GM12865 (cell line): Measurements from ENCODE around the gene TMX1.

ENCODE experiments used
- DNase-seq: peaks from one replicate; pipeline ENCODE4 v3.0.0; 2010; ENCODE audit warnings: low read depth
- H3K4me3 ChIP-seq: 2 replicates; pipeline ENCODE4 v1.5.1; 2011; ENCODE audit warnings: mild to moderate bottlenecking, low read depth, low read length, control low read depth
- CTCF ChIP-seq: IDR thresholded peaks from 2 replicates; pipeline ENCODE4 v1.5.1; 2011; ENCODE audit warnings: low read length, control low read depth, low read depth, inconsistent platforms; ENCODE audit not compliant: insufficient read depth; ENCODE audit errors: missing control alignments

The TMX1 gene, protein sequence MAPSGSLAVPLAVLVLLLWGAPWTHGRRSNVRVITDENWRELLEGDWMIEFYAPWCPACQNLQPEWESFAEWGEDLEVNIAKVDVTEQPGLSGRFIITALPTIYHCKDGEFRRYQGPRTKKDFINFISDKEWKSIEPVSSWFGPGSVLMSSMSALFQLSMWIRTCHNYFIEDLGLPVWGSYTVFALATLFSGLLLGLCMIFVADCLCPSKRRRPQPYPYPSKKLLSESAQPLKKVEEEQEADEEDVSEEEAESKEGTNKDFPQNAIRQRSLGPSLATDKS

GRCh38 chr14:51239813-51240803 lies at the start of gene TMX1:
Gene TMX1 (plus strand): TSS chr14:51240247. CDS start chr14:51240293, 46 bp downstream.
- H3K4me3 ChIP-seq = peak within 1 kb of the TSS; percentile 86
- TF ChIP-seq CTCF = peak; percentile 0
- DNase-seq = peak; percentile 98

GRCh38 chr14:51201890-51202289 lies 38.2 kb upstream of the TMX1 start:
- H3K4me3 ChIP-seq = no peak overlapping the region
- no peak for TF ChIP-seq CTCF
- DNase-seq = peak; percentile 60

DNA sequence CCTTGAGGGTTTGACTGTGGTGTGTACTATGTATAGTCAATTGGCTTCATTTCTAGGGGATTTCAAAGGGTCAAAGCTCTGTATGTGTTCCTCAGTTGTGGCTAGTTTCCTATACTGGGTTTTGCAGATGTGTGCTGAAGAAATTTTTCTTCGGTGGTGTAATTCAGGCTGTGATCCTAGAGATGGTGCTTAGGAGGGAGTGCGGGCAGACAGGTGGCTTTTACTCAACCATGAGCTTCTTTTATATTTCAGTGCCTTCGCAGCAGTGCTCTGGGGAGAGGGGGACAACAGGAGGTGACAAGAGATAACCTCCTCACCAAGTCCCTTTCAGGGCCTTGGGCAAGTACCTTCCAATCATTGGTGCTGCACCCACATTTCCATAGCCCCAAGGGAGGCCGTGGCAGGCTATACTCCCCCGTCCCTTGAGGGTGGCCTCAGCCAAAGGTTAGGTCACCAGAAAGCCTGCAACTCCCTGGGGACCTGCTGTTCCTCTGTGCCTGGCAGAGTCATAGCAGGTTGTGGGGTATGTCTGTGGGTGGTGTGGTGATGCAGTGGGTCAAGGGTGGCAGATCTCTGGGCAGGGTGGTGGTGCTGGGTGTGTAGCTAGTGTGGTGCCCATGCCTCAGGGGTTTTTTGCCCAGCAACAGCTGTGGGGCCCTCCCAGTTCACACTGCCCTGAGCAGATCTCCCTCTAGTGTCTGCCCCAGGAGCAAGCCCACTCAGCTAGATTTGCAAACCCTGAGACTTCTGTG lies 37.0 kb upstream of the TMX1 start:
- H3K4me3 ChIP-seq = no peak overlapping the region
- DNase-seq = peak; percentile 83
- peak; percentile 29 for TF ChIP-seq CTCF

DNA sequence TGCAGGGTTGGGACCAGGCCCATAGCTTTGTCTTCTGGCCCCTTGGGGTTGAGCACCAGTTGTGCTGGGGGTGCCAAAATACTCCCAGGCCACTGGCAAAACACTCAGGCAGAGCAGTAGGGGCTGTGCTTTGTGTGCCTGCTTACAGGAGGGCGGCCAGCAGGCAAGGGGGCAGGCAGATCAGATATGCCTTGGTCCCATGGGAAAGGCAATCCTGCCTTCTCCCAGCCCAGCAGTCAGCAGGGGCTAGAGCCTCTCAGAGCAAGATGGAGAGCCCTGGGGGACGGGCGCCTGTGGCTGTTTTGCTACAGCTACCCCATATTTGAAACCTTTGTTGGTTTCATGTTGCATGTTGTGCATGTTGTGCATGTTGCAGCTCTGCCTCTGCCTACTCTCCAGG lies 36.2 kb upstream of the TMX1 start:
- H3K4me3 ChIP-seq = no peak overlapping the region
- no peak for DNase-seq
- TF ChIP-seq CTCF = no peak

- no peak for TF ChIP-seq CTCF
- no peak for DNase-seq
- H3K4me3 ChIP-seq = no peak overlapping the region
Measured at GRCh38 chr14:51205486-51205885, 34.6 kb upstream of the TMX1 start.

DNA sequence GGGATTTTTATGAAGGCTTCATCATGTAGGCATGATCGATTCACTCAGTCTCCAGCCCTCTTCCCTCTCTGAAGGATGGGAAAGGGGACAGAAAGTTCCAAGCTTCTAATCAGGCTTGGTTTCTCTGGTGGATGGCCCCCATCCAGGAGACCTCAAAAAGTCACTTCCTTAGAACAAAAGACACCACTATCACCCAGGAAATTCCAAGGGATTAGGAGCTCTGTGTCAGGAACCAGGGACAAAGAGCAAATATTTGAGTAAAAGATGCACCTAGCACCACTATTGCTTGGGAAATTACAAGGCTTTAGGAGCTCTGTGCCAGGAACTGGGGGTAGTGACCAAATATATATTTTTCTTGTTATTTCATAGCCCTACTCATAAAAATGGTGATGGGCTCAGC lies 33.6 kb upstream of the TMX1 start:
- DNase-seq = no peak
- no peak for TF ChIP-seq CTCF
- no peak overlapping the region for H3K4me3 ChIP-seq
